GM19240 (cell line): ENCODE results near the gene ZCCHC2.
A peak's percentile ranks its signal among the peaks of the same experiment; 100 is the strongest.

Experiments used
- DNase-seq: peaks from one replicate; pipeline ENCODE4 v3.0.0; 2011; ENCODE audit warnings: low spot score; ENCODE audit not compliant: insufficient read length

ZCCHC2 gene

GRCh38 chr18:62522504-62523254, at the start of gene ZCCHC2:
Gene ZCCHC2, plus strand, starts transcription at chr18:62523025. Its CDS starts 400 bp downstream, at chr18:62523425.
- peak; percentile 79 for DNase-seq

GRCh38 chr18:62479574-62479973, 43.3 kb upstream of the ZCCHC2 start:
- DNase-seq = no peak

DNA sequence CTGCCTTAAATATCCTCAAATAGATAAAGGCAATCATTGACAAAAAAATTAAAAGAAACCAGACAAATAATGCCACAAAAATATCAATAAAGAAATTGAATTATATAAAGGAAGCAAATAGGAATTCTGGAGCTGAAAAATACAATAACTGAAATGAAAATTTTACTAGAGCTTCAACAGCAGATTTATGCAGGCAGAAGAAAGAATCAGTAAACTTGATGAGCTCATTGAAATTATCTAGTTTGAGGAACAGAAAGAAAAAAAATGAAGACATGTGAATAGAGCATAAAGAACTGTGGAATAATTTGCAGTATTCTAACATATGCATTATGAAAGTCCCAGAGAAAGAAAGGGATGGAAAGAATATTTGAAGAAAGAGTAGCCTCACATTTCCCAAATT, 41.9 kb upstream of the ZCCHC2 start:
- DNase-seq = no peak

GRCh38 chr18:62484941-62485340, 37.9 kb upstream of the ZCCHC2 start:
- DNase-seq = no peak

- DNase-seq = no peak
Measured at GRCh38 chr18:62485684-62486083, 37.1 kb upstream of the ZCCHC2 start.

- DNase-seq = no peak
Measured at GRCh38 chr18:62486290-62486964, 36.4 kb upstream of the ZCCHC2 start.

DNA sequence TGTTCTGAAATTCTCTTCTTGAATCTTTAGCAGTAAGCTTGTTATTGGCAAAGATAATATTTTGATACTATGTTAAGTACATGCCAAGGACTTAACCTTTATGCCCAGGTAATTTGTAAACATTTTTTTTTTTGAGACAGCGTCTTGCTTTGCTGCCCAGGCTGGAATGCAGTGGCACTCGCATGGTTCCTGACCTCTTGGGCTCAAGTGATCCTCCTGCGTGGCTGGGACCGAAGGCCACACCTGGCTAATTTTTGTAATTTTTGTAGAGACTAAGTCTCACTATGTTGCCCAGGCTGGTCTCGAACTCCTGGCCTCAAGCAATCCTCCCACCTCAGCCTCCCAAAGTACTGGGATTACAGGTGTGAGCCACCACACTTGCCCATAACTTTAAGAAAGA, 35.7 kb upstream of the ZCCHC2 start:
- no peak for DNase-seq

GRCh38 chr18:62490967-62491695, 31.7 kb upstream of the ZCCHC2 start:
- DNase-seq = no peak

DNA sequence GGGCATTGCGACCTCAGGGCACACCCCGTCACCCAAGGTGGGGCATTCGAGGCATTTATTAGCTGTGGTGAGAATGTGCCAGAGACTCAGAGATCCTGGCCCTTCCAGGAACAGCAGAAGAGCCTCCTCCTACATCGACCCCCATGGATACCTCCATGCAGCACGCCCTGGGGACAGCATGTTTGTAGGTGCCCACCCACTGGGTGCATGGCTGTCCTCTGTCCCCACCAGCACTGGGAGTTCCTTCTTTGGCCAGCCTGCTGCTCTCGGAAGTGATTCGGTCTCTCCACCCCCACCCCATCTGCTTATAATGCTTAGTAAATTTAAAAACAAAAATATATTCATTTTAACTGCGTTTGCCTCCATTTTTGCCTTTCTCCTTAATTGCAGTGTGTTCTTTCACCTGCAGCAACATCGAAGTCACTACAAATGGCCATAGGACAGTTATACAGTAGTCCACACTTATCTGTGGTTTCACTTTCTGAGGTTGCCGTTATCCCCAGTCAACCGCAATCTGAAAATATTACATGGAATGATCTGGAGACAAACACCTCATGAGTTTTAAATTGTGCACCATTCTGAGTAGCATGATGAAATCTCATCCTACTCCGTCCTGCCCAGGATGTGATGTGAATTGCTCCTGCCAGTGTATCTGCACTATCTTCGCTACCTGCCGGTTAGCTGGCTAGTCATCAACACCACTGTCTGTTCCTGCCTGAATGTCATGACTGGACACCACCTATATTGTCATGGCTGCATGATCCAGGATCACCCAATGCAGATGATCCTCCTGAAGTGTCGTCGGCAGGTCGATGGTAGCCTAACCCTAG, 29.6 kb upstream of the ZCCHC2 start:
- DNase-seq = no peak

- DNase-seq = no peak
Measured at GRCh38 chr18:62494764-62495163, 28.1 kb upstream of the ZCCHC2 start.

DNA sequence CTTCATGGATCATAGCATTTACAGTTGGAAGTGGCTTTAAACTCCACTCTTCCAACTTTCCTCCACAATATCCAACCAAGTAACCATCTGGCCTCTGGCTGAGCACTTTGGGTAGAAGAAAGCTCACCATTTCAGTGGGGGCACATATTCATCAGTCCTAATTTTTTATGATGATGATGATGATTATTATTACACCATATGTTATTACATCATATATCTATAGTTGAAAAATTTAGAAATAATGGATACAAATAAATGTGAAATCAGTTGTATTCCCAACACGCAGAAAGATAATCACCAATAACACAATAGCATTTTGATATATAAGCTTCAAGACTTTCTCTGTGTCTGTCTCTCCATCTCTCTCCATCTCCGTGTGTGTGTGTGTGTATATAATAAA, 26.6 kb upstream of the ZCCHC2 start:
- no peak for DNase-seq

DNA sequence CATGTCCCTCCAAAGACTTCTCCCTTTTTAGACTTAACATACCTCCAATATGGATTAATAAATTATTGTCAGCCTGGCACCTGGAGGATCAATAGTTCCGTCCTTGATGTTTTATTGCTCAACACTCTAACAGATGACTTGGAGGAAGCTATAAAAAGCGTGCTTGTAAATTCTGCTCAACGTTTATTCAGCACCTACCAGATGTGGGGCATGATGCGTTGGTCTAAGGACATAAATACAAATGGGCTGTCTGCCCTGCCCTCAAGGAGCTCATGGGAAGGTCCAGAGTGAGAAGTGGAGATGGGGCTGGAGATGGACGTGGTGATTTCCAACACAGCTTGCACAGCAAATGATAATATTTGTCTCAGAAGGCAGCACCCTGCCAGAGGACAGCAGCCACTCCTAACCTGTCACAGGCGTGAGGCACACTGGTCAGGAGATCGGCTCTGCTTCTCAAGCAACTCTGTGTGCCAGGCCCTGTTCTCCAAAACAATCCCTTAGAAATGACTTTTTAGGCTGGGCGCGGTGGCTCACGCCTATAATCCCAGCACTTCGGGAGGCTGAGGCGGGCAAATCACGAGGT, 25.5 kb upstream of the ZCCHC2 start:
- DNase-seq = no peak

DNA sequence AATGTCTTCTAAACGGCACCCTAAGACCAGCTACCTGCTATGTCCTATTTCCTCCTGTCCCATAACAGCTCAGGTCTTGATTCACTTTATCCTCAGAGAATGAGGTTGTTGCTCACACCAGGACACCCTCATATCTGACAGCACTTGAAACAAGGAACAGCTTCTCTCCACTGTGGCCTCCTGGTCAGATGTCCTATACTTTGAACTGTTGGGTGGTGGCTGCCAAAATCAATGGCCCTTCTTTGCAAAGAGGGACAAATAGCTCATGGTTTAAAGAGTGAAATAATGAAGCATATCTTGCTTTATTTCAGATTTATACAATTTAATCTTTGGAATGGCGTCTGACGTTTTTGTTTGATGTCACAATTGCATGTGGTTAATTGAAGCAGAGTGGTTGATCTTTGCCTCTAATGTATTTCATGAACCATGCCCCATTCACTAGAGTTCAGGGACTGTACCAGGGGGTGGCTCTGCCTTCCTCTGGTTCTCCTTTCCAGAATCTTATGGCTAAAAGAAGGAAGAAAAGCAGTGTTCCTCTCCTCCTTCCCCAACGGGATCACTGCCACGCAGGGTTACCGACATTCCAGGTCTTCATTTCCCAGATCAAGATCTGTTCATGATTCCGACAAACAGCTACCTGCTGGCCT, 24.1 kb upstream of the ZCCHC2 start:
- no peak for DNase-seq

DNA sequence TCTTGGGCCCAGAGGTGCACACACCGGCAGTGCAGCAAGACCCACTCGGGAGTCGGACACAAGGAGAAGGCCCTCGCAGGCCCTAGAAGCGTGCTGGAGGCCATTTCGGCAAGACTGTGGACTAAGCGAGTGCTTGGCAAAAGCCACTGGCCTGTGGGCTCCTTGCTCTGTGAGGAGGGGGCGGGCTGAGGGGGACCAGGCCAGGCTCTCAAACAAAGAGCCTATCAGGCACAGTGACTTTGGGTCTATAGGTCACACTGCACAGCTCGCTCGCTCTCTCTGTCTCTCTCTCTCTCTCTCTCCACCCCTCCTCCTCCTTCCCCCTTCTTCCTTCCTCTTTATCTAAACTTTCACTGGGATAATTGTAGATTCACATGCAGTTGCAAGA, 23.6 kb upstream of the ZCCHC2 start:
- no peak for DNase-seq

DNA sequence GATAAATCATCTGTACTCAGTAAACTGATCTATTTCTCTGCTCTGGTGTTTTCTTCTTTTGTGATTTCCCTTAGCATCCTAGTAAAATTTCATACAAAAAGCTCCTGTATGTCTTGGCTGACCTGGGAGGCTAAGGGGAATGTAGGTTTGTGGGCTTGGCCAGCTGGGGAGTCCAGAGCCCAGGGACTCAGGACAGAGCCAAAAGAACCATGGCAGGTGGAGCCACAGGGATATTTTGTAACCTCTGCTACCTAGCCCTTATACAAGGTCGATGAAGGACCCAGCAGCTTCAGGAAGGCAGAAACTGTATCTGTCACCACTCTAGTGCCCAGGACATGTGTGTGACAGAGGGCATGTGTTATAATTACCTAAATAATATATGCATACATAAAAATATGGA, 22.7 kb upstream of the ZCCHC2 start:
- DNase-seq = no peak

- DNase-seq = no peak
Measured at GRCh38 chr18:62500966-62501591, 21.7 kb upstream of the ZCCHC2 start.

DNA sequence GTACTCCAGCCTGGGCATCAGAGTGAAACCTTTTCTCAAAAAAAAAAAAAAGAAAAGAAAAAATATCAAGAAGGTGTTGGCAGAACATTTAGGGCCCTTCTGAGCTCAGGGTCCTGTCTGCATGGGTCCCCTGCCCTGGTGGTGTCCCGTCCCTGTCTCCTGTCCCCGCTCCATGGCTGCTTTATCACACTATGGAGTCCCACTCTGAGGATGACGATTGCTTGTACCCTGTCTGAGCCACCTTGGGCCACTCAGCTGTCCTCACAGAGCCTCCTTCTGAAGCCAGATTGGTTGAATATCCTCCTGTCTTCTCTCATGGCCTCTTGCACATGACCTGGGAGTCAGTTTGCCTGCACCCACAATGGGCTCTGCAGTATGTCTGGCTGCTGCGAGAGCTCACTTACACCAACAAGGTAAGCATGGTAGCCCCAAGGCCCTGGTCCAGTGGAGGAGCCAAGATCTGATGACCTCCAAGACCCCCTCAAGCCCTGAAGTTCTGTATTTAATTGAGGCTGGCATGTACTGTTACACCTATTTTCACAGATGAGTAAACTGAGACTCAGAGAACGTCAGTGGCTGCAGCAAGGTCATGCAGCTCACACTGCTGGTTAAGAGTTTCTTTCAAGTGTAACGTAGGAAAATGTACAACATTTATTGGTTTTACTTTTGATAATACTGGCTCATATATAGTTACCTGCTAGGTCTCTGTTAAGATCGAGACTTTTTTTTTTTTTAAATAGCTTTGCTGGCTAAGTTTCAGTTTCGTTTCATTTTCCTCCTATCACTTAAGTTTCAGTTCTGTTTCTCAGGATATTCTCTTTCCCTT, 16.9 kb upstream of the ZCCHC2 start:
- peak; percentile 35 for DNase-seq

DNA sequence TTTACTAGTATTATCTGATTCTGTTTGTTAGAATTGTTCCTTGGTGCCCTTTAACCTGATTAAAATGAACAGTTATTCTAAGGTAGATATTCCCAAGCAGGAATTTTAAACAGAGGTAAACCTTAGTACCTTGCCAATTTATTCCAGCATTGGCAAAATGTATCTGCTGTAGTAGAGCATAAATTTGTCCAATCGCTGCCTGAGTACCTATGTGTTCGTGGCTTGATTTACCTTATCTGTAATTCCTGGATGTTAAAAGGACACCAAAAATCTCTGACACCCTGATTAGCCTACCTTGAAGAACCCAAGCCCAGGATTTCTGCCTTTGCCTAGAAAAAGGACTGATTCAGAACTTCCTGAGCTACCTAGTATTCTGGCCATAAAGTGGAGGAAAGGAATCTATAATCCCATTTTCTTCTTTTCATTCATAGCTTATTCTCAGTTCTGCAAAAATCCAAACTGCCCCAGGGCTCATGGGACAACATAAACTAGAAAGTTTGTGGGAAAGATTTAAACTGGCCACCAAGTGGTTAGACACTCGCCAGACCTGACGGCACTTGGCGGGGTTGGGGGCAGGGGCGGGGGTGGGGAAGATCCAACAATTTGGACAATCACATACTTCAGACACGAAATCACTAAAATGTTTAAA, 16.2 kb upstream of the ZCCHC2 start:
- no peak for DNase-seq

DNA sequence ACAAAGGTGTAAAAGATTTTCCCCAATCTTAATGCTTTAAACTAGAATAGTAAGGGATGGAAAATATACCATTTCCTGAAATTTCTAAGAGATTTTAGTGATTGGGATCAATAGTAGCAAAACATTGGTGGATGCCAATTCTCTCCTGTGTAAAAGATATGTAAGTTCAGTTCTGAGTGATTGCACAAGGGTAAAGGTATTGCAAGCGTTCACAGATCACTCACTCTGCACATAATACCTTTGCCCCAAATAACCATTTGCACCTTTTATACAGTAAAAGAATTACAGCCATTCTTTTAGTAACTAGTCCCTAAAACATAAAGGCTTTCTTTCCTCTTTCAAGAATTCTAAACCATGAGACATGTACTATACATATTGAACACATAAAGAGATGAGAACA, 13.0 kb upstream of the ZCCHC2 start:
- DNase-seq = no peak
